ENCODE results near the gene CSTF1. TPM values are rescaled to one million over a fixed set of nuclear protein-coding genes. Genes with fewer than 3 reads are reported as not detected.

The CSTF1 gene
- total RNA-seq, 1 donor from 2014 or later: 27.8 TPM

DNA sequence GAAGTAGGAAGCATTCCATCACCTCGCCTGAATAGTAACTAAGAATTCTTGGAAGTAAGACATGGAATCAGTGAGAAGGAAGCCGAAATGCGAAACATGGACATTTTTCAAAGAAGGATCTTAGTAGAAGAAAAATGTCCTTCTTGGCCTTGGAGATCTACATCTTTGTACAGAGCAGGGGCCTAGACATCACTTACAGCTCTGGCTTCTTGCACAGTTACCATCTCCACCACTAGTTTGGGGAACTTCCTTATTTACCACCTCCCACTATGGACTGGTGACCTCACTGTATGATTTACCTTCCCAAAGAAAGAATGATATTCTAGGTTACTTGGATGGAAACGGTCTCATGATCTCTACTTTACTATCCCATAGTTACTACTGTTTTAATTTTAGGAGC, 35.4 kb downstream of the CSTF1 start:
- intact Hi-C loops (cut with DNase I): no loop called here
- ATAC-seq (peak; percentile 60), DNase-seq (no peak)
- Histone ChIP-seq H3K27me3 (no peaks in the 10 kb centered on the region), H3K36me3 (no peaks in the 10 kb centered on the region), H3K4me3 (no peak overlapping the region), H3K4me1 (peaks cover 43% of the 10 kb centered on the region), H3K9me3 (no peaks in the 10 kb centered on the region), H3K27ac (no peak overlapping the region)
- TF ChIP-seq CTCF (IDR thresholded peaks at IDR 0.05): no peak

DNA sequence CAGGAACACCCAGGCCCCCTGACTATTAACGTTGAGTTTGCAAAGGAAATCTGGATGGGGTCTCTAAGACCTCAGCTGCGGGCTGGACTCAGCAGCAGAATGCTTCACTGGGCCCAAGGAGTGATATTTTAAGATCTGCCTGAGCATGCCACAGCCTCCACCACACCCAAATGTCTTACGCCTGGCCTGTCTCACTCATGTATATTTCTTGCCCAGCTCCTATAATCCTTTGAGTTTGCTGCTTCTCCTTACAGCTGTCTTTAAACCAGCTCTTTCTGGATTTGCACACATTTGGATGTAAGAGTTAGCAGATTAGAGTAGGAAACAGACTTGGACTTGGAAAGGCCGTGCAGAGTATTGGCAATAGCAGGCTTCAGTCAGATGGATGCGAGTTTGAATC, 36.0 kb downstream of the CSTF1 start:
- Histone ChIP-seq H3K27ac (peak overlapping the region; percentile 52), H3K36me3 (no peaks in the 10 kb centered on the region), H3K4me1 (peaks cover 39% of the 10 kb centered on the region), H3K9me3 (no peaks in the 10 kb centered on the region), H3K27me3 (no peaks in the 10 kb centered on the region), H3K4me3 (no peak overlapping the region)
- intact Hi-C loops (cut with DNase I): no loop called here
- TF ChIP-seq CTCF (IDR thresholded peaks at IDR 0.05): no peak
- ATAC-seq (no peak), DNase-seq (no peak)

- TF ChIP-seq CTCF (IDR thresholded peaks at IDR 0.05): no peak
- H3K9me3 ChIP-seq: no peaks in the 10 kb centered on the region
- H3K27ac ChIP-seq: peak overlapping the region; percentile 52
- H3K4me1 ChIP-seq: peaks cover 40% of the 10 kb centered on the region
- H3K27me3 ChIP-seq: no peaks in the 10 kb centered on the region
- intact Hi-C loops (cut with DNase I): no loop called here
- no peak overlapping the region for H3K4me3 ChIP-seq
- H3K36me3 ChIP-seq: no peaks in the 10 kb centered on the region
- ATAC-seq (peak; percentile 22), DNase-seq (no peak)
Measured at GRCh38 chr20:56428881-56429280, 36.4 kb downstream of the CSTF1 start.

DNA sequence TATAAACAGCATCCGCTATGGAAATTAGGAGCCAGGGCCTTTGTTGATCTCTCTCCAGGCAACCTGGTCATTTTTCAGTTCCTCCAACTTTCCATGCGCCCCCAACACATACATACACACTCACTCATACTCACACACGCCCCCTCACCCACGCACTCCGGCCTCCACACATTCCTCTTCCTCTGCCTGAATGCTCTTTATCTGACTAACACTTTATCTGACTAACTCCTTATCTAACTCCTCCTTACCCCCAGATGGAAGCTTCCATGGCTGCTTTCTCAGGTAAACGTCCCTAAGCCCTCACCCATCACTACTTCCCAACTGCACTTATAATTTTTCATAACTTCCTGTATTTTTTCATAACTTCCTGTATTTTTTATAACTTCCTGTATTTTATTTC, 37.1 kb downstream of the CSTF1 start:
- no peak for TF ChIP-seq CTCF (IDR thresholded peaks at IDR 0.05)
- intact Hi-C loops (cut with DNase I): no loop called here
- peak overlapping the region; percentile 52 for H3K27ac ChIP-seq
- peaks cover 41% of the 10 kb centered on the region for H3K4me1 ChIP-seq
- ATAC-seq (no peak), DNase-seq (no peak)
- H3K9me3 ChIP-seq: no peaks in the 10 kb centered on the region
- H3K36me3 ChIP-seq: no peaks in the 10 kb centered on the region
- H3K27me3 ChIP-seq: no peaks in the 10 kb centered on the region
- no peak overlapping the region for H3K4me3 ChIP-seq

GRCh38 chr20:56429941-56430340, 37.5 kb downstream of the CSTF1 start:
- Histone ChIP-seq H3K27me3 (no peaks in the 10 kb centered on the region), H3K4me1 (peaks cover 37% of the 10 kb centered on the region), H3K4me3 (no peak overlapping the region), H3K27ac (peak overlapping the region; percentile 52), H3K9me3 (no peaks in the 10 kb centered on the region), H3K36me3 (no peaks in the 10 kb centered on the region)
- DNase-seq (no peak), ATAC-seq (no peak)
- no peak for TF ChIP-seq CTCF (IDR thresholded peaks at IDR 0.05)
- intact Hi-C loops (cut with DNase I): no loop called here

DNA sequence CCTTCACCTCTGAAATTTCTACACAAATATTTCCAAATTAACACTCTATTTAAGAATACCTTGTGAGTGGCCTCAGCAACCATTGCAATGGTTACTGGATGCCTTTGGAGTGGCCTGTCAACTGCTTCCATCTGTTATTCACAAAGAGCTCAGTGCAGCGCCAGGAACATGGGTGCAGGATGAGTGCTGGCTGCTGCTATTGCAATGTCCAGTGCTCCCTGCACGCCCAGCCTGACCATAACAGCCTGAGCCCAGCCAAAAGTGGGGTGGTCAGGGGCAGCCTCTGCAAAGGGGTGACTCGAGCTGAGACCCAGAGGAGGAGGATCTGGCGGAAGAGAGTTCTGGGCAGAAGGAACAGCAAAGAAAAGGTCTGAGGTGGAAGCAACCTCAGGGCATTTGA, 38.0 kb downstream of the CSTF1 start:
- H3K4me1 ChIP-seq: peaks cover 37% of the 10 kb centered on the region
- H3K27ac ChIP-seq: no peak overlapping the region
- H3K27me3 ChIP-seq: no peaks in the 10 kb centered on the region
- H3K36me3 ChIP-seq: no peaks in the 10 kb centered on the region
- DNase-seq (no peak), ATAC-seq (peak; percentile 58)
- no peak overlapping the region for H3K4me3 ChIP-seq
- intact Hi-C loops (cut with DNase I): no loop called here
- no peak for TF ChIP-seq CTCF (IDR thresholded peaks at IDR 0.05)
- H3K9me3 ChIP-seq: no peaks in the 10 kb centered on the region

Data from upper lobe of right lung (tissue), 1 donor.